ENCODE data around the gene GAB1.

DNA sequence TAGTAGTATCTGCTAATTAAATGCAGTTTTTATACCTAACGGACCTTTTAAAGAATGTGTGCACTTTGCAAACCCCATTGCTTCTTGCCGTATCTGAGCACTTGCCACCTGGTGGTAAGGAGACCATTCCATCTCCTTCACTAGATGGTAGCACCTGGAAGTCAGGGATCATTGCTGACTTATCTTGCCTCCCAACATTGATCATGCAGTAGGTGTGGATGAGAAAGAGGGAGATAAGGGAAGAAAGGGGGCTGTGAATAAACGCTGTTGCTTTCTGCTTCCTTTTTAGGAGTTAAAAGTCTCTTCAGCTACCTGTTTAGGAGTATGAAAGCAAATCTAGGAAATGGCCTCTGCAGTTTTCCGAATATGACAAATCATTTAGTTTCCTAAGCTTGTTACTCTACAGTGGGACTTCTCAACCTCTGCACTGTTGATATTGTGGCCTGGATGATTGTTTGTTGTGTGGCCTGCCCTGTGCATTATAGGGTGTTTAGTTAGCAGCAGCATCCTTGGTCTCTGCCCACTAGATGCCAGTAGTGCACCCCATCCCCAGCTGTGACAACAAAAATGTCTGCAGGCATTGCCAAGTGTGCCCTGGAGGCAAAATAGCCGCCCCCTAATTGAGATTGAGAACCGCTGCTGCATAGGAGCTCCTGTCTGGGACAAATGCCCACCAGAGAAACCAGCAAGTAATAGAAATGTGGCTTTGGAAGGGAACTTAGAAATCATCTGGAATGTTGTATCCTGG lies 38.8 kb downstream of the GAB1 start:
- TF ChIP-seq GABPA (IDR thresholded peaks at IDR 0.05; ENCODE audit: borderline replicate concordance, insufficient read depth, low read length) (no peak), JUN (IDR thresholded peaks at IDR 0.05; ENCODE audit: low read depth, low read length) (no peak), RNF2 (IDR thresholded peaks at IDR 0.05; ENCODE audit: borderline replicate concordance, low read depth, low read length, missing control alignments, poor library complexity, severe bottlenecking) (no peak), SRF (IDR thresholded peaks at IDR 0.05; ENCODE audit: low read depth, low read length) (no peak), JUND (IDR thresholded peaks at IDR 0.05; ENCODE audit: low read length) (no peak), YY1 (IDR thresholded peaks at IDR 0.05; ENCODE audit: low read depth, low read length) (peak; percentile 72; the same call in 1 of the 2 replicates), POLR2A (IDR thresholded peaks at IDR 0.05; ENCODE audit: control extremely low read depth in 1 of 2, low read depth in 2 of 2, low read length in 2 of 2) (no peak)
- TF ChIP-seq, protein P1, sequence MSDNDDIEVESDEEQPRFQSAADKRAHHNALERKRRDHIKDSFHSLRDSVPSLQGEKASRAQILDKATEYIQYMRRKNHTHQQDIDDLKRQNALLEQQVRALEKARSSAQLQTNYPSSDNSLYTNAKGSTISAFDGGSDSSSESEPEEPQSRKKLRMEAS (IDR thresholded peaks at IDR 0.05) = no peak
- TF ChIP-seq, protein P2, sequence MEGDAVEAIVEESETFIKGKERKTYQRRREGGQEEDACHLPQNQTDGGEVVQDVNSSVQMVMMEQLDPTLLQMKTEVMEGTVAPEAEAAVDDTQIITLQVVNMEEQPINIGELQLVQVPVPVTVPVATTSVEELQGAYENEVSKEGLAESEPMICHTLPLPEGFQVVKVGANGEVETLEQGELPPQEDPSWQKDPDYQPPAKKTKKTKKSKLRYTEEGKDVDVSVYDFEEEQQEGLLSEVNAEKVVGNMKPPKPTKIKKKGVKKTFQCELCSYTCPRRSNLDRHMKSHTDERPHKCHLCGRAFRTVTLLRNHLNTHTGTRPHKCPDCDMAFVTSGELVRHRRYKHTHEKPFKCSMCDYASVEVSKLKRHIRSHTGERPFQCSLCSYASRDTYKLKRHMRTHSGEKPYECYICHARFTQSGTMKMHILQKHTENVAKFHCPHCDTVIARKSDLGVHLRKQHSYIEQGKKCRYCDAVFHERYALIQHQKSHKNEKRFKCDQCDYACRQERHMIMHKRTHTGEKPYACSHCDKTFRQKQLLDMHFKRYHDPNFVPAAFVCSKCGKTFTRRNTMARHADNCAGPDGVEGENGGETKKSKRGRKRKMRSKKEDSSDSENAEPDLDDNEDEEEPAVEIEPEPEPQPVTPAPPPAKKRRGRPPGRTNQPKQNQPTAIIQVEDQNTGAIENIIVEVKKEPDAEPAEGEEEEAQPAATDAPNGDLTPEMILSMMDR (IDR thresholded peaks at IDR 0.05; ENCODE audit: control extremely low read depth in 1 of 3, insufficient read depth in 1 of 3, low read depth in 1 of 3, low read length in 3 of 3) = peak; percentile 49 to 62 (median 57)
